Activated CD4-positive, CD25-positive, alpha-beta regulatory T cell treated with anti-CD3 and anti-CD28 coated beads, Interleukin-2, amount 50 U/mL, for 24 hours (primary cell): Measurements from ENCODE around the gene ESYT2.
A peak's percentile ranks its signal among the peaks of the same experiment; 100 is the strongest.

Experiments used
- ATAC-seq, 2 donors: fragments of 150-1000 bp; cut with Tn5 transposase; one replicate each; pipeline ENCODE4 v1.10.0; 2021; ENCODE audit warnings: mild to moderate bottlenecking in 1 of 2, moderate library complexity in 1 of 2

The ESYT2 gene

DNA sequence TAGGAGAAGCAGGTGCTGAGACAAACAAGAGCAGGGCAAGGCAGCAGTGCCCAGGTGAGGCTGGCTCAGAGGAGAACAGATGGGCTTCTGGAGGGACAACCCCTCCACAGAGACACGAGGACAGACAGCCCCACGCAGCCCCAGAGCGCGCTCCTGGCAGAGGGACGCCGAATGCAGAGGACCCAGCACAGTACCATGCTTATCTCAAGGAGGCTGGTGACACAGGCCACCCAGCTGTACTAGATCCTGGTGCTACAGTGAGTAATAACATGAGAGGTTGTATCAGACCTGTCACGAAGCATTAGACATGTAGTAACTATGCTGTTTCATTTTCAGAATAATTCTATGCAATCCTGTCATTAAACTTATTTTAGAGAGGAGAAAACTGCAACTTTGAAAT is 64.3 kb downstream of the ESYT2 start:
- ATAC-seq = peak; percentile 38 to 83

DNA sequence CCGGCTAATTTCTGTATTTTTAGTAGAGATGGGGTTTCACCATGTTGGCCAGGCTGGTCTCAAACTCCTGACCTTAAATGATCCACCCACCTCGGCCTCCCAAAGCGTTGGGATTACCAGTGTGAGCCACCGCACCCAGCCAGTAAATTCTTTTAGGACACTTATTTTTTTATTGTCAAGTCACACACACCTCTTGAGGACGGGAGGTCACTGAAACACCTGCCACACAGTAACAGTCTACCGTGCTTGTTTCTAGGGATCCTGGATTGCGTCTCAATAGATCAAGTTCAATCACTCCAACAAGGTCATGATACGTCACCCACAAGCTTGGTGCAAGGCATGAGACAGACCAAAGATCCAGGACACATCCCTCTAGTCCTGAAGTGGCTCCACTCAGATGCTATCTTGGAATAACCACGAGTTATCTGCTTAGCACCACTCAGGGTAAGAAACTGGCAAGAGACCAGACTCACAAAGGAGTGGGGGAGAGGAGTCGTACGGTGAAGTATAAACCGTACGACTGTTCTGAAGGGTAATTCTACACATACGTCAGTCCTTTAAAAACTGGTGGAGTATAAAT is 65.8 kb downstream of the ESYT2 start:
- ATAC-seq = no peak

DNA sequence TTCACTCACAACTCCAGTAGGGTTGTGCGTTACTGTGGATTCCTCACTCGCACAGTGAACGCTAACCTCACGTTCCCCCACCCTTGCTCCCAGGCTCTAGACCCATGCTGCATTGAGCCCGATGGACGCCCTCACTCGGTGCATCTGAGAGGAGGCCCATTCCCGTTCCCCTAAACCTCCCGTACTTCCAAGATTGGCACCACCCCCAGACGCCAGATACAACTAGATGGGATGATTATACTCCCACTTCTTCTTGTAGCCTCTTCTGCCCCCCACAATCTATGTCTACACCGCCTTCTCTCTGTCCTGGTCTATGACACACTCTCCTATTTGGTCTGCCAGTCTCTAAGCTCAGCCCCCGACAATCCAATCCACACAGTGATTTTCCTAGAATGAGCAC is 67.4 kb downstream of the ESYT2 start:
- ATAC-seq = no peak

DNA sequence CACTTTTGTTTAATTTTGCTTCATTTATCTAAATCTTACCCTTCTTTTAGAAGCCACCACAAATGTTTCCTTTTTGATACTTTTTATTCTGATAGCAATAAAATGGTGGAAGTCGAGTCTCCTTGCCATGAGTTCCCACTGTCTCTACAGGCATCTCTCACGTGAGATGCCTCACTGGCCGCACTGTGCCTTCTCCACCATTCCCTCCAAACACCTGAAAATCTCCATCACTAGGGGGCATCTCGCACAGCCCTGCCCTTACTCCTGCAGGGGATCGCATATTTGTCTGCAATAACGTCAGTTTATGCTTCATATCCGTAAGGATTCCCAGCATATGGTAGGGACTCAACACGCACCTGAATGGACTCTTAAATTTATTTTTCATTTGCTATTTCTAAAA is 68.4 kb downstream of the ESYT2 start:
- ATAC-seq = no peak

DNA sequence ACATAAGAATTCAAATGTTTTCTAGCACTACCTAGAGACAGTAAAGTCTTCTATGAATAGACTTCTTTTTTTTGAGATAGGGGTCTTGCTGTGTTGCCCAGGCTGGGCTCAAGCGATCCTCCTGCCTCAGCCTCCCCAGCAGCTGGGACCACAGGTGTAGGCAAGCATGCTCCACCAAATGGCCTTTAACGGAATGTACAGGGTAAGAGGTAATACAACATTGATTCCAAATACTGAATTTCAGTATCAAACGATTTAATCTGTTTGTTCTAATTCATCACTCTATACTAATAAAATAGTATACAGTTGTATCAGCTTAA is 68.9 kb downstream of the ESYT2 start:
- no peak for ATAC-seq

DNA sequence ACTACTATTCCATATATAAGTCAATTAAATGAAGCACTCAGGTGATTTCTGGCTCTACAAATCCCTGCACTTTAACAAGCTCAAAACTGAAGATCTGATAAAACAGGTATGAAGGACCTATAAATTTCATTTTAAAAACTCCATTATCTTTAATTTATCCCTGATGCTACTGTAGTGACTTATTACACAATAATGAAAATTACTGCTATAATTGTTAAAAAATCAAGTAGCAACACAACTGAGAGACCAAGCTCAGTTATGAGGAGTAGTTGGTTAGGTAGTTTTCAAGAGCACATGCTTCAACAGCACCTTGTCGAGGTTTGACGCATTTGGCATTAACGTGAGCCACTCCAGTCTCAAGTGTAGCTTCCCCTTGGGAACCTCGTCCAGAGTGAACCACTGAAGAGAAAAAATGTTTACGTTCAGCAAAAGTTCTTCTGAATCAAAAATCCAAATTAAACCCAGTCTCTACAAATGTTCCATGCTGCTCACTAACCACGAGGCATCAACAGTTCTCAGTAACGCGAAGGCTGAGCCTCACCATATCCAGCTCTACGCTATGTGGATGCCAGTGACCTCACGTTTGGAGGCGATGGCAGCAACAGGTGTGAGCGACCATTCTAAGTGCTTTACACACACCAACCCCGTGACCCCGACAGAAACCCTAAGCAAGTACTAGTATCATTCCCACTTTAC is 69.4 kb downstream of the ESYT2 start:
- no peak for ATAC-seq

DNA sequence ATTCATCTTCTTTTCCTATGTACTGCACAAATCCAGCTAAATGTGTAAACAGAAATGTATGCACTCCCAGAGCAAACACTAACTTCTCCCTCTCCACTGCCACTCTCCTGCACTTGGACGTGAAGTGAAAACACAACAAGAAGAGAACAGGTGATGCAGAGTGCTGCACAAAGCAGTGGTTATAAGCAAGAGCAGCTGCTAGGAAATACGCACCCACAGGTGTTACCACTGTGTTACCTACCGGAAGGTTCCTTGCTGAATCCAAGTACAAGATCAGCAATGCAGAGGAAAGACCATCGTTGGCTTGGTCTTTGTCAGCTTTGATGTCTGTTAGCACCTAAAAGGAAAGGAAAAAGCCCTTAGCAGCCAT is 70.1 kb downstream of the ESYT2 start:
- no peak for ATAC-seq

DNA sequence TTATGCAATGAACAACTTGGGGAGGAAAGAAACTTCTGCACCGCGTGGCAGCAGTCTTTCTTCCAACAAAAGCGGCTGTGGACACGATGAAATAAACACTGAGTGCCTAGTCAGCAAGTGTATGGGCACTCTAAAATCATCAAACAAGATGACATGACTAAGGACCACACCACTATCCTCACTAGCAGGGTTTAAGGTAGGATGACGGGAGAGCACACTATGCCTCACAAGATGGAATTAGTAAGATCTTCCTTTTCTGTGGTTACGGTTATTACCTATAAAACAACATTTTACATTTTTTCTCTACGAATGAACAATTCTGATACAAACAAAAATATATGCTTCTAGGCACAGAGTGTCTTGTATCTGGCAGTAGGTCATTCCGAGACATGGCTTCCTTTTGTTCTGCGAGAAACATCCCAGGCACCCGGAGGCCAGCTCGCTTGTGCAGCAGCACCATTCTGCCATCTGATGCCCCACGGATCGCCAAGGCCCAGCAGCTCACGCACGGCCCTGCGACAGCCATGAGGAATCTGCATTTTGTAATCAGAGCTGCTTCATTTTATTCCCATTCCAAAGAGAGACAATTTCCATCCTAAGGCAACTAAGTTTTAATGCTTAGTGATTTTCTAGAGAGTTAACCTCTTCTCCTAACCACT is 70.6 kb downstream of the ESYT2 start:
- peak in 1 of 2 donors; percentile 51 for ATAC-seq

DNA sequence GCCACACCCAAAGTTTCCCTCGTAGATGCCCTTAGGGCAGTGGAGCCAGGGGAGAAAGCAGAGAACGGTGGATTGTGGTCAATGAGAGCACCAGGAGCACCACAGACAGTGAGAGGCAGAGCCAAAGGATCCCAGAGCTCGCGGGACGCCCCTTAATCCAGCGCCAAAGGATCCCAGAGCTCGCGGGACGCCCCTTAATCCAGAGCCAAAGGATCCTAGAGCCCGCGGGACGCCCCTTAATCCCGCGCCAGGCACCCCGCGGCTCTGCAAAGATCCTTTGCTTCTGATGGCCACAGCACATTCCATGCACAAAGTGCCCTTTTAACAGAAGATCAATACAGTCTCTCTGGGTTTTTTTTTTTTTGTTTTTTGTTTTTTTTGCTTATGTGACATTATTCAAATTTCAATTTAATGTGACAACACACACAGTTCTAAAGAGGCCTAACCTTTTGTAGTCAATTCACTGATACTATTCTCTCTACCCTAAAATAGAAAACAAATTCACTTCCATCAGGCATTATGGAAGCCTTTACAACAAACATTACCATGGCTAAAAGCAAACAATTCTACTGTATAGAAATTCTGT is 71.8 kb downstream of the ESYT2 start:
- no peak for ATAC-seq

DNA sequence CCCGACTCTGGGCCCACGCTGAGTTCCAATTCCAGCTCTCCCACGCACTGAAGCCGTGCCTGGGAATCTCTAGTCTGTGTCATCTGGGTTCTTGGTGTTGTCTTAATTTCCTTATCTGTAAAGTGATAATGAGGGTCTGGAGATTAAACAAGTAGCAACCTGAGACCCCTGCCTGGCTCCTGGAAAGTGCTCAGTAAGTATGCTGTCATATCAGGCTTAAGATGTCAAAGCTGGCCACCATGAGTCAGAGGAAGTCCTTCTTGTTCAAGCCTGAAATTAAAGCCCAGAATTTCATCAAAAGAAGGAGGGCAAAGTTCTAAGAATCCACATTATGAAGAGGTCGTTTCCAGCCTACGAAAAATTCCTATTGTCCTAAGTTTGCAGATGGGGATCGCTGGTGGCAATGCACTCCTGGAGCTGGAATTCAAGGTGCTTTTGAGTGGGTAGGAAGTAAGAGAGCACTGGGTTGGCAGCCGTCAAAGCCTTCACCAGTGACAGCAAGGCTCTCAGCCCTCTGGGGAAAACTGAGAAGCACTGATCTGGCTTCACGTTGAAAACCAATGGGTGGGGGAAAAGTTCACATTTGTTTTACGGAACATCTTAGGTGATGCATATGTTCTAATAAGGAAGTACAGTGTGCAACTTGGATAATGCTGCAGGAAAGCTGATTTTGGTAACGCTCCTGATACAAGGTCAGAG is 74.4 kb downstream of the ESYT2 start:
- ATAC-seq = no peak

DNA sequence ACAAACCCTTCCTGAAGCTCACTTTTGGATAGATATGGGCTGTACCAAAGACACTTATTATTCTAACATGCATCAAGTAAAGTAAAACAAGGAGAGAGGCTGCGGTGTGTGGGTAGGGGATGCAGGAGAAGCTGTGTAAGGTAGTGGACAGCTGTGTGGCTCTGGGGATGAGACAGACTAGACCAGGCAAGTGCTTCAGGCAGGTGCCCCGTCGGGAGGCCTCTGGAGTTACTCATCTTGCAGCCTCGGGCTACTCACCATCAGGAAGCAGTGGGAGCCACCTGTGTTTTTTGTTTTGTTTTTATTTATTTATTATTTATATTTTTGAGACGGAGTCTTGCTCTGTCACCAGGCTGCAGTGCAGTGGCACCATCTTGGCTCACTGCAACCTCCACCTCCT is 75.4 kb downstream of the ESYT2 start:
- no peak for ATAC-seq

DNA sequence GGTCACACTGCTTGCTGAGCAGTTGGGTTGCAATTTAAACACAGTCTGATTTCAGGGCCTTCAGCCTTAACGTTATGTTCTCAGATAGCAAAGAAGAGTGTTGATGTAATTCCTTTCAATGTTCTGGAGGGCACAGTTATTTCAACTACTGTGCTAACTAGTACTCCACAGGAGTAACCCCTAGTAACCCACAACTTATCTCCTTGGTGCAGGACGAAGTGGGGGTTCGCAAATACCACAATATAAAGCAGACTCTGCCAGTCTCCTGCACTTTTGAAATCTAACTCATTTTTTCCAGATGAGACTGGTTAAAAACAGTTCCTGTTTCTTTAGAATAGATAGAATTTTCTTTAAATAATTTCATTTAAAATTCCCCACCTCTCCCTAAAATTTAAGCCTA is 77.6 kb downstream of the ESYT2 start:
- no peak for ATAC-seq

DNA sequence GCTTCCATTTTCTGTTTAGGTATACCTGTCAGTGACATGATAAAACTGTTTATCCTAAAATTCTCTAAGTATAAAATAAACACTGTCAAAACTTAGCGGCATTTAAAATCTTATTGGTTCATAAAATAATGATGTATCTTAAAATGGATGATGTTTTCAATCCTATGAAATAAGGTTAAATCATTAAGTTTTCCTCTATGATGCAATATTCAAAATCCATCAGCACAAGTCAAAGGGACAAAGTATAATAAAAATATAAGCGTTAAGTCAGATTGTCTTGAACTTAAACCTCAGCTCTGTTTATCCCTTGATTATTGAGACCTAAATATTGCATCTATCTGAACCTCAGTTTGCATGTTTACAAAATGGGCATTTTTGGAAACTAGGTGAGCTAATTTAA is 78.1 kb downstream of the ESYT2 start:
- ATAC-seq = no peak

DNA sequence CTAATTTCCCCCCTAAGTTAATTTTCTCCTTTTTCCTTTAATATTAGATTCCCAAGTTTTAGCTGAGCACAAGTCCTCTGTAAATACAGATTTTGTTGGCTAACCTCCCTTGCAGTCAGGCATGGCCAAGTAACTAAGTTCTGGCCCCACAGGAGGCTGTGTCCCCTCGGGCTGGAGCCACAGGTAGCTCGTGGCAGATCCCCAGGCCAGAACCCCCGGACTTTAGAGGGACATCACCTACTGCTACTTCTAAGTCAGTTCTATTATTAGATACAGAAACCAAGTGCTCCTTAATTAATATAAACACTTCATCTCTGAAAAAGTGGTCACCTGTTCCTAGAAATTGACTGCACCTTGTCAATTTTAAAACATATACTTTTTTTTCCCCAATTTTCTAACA is 78.6 kb downstream of the ESYT2 start:
- ATAC-seq = no peak

DNA sequence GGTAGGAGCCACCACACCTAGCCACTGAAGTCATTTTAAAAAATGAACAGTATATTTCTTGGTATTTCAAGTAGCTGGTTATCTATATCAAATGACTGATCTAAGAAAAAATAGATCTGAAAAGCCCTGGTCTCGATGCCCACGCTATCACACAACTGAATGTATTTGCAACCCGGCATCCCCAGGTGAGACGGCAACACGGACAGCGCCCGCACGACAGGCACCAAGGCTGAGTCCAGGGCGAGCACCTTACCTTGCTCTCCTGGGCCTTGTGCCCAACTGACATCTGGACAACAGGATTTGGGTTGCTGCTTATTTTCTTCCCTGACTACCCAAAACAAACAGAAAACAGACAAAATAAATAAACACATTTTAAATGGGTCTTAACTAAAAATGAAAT is 79.9 kb downstream of the ESYT2 start:
- no peak for ATAC-seq

DNA sequence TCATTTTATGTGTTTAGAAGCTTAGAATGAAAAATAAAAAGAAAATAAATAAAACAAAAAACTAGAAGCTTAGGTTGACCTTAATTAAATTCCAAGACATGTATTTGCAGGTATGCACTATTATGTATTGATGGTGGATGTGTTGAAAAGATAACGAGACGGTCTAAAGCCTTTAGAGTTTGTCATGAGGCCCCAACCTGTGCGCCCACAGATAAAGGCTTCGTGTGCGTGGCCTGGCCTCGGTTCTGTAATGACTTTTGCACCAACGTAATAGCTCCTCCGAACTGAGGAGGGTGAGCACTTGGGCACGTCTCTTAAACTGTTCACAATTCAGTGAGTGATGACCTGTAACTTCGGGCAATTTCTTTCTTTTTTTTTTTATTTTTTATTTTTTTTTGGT is 81.0 kb downstream of the ESYT2 start:
- ATAC-seq = no peak

DNA sequence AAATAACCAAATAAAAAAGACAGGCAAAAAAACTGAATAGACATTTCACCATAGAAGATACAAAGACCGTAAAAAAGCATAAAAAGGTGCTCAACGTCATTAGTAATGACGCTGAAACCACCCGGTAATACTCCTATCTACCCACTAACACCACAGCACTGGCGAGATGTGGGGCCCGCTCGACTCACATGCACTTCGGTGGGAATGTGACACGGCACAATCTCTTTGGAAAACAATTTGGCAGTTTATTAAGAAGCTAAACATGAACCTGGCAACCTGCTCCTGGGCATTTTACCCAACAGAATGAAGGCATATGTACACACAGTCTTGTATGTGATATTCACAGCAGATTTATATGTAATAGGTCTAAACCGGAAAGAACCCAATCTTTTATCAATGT is 81.9 kb downstream of the ESYT2 start:
- no peak for ATAC-seq

DNA sequence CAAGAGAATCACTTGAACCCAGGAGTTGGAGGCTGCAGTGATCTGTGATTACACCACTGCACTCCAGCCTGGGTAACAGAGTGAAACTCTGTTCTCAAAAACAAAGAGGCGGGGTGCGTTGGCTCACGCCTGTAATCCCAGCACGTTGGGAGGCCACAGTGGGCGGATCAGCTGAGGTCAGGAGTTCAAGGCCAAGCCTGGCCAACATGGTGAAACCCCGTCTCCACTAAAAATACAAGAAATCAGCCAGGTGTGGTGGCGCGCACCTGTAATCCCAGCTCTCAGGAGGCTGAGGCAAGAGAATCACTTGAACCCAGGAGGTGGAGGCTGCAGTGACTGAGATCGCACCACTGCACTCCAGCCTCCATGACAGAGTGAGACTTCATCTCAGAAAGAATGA is 82.4 kb downstream of the ESYT2 start:
- no peak for ATAC-seq

DNA sequence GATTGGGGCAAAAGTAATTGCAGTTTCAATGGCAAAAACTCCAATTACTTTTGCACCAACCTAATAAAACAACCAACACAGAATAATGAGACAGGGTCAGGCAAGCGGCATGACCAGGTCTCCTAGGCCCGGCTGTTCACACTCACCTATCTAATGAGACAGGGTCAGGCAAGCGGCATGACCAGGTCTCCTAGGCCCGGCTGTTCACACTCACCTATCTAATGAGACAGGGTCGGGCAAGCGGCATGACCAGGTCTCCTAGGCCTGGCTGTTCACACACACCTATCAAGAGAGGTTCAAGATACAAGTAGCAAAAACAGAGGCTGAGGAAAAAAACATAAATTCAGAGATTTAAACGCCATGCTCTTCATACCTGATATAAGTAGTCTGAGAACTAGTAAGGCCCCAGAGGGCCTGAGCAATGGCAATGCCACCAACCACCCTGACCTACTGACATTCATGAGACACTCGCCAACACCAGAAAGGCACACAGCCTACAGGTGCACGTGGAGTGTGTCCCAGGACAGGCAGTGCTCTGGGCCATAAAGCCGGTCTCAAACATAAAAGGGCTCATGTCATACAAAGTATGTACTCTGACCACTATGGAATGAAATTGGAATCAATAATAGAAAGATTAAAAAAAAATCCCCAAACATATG is 84.1 kb downstream of the ESYT2 start:
- no peak for ATAC-seq

DNA sequence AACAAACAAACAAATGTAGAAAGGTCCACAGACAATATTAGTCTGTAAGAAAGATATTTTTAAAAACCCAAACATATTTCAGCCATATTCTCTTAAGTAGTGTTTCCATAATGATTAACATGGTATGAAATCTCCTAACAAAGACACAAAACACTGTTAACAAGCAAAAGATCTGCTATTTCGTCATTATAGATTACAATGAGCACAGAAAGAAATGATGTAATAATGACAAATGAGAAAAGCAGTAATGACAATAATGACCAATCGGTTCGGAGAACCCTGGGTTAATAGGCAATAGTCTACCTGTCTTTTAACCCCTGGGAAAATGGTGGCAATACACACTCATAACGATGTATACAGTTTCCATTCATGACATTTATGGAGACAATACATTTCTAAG is 85.2 kb downstream of the ESYT2 start:
- no peak for ATAC-seq

DNA sequence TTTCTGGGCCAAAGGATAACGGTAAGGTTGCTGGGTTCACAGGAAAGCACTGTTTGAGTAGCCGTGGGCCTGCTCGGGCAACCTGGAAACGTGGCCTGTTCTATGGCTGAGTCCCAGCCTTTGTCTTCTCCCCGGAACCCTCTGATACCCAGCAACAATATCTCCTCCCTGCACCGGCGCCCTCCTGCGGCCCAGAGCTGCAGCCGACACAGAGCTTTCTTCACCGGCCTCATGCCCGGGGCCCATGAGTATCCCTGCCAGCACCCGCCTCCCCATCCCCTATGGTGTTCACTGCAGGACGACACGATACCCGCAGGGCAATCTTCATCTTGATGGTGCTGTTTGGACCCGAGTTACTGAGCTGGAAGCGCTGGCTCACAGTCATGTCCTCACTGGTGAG is 86.1 kb downstream of the ESYT2 start:
- no peak for ATAC-seq

DNA sequence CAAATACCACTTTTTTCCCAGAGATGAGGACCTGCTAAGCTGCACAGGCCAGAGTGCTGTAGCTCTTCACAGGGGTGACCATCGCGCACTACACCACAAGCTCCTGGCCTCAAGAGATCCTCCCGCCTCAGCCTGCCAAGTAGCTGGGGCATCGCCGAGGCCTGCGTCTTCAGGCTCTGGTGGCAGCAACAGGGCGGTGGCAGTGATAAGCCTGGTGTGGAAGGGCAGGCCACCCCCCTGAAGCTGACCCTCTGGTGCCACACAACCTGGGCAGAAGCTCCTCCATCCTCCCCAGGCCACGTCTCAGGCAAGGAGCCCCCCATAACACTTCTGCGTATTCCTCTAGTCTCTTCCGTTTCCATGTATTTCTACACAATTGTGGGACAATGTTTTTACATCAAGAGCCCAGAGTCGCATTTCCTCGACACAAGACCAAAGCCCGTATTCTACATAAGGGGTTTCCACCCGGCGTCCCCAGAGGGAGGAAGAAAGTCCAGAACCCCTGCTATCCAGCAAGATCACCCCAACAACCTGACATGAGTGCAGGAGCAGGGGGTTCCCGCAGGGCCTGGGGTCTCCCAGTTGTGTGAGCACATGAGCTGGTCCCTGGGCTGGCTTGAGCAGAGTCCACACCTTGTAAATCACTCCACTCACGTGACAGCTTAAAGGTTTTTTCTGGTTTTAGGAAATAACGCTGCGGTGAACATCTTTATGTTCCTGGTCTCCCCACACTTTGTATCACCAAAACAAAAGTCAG is 87.1 kb downstream of the ESYT2 start:
- no peak for ATAC-seq

DNA sequence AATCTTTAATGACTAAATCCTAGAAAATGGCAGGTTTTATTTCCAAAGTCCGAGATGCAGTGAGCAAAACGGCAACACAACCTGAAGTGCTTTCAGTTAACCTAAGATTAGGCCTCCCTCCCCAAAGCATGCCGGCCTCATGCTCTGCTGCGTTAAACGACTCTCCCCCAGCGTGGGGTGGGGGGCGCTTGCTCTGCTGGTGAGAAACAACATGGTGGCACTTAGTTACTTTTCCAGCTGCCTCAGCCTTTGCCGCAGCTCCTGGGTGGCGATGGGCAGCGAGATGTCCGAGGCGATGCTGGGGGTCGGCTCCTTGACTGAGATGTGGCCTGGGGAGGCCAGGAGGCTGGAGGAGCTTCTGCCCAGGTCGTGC is 88.0 kb downstream of the ESYT2 start:
- ATAC-seq = no peak
